Measurements from ENCODE around the gene MMD.
"Not testable (repeated sequence)": the region's sequence is repeated elsewhere in the genome, so short reads cannot be mapped to it uniquely, and the experiment has no call there.

Gene MMD

GRCh38 chr17:55420067-55420775 is 1.4 kb downstream of the MMD start:
- ATAC-seq: peak; percentile 47 to 54

GRCh38 chr17:55418369-55419268 is 3.0 kb downstream of the MMD start:
- no peak for ATAC-seq

- no peak for ATAC-seq
Measured at GRCh38 chr17:55417411-55418268, 4.0 kb downstream of the MMD start.

GRCh38 chr17:55416470-55417052 is 5.1 kb downstream of the MMD start:
- no peak for ATAC-seq

GRCh38 chr17:55416000-55416399 is 5.6 kb downstream of the MMD start:
- no peak for ATAC-seq

- no peak for ATAC-seq
Measured at GRCh38 chr17:55414983-55415382, 6.7 kb downstream of the MMD start.

GRCh38 chr17:55413825-55414489 is 7.7 kb downstream of the MMD start:
- ATAC-seq: no peak

GRCh38 chr17:55411463-55411855 is 10.2 kb downstream of the MMD start:
- ATAC-seq: no peak

- ATAC-seq: peak; percentile 41 to 45
Measured at GRCh38 chr17:55410722-55411462, 10.7 kb downstream of the MMD start.

- no peak for ATAC-seq
Measured at GRCh38 chr17:55409030-55409800, 12.4 kb downstream of the MMD start.

- no peak for ATAC-seq
Measured at GRCh38 chr17:55407641-55408566, 13.7 kb downstream of the MMD start.

GRCh38 chr17:55405600-55405999 is 16.0 kb downstream of the MMD start:
- ATAC-seq: no peak

- ATAC-seq: not testable (repeated sequence)
Measured at GRCh38 chr17:55404197-55404596, 17.4 kb downstream of the MMD start.

- no peak for ATAC-seq
Measured at GRCh38 chr17:55402374-55402773, 19.3 kb downstream of the MMD start.

GRCh38 chr17:55398689-55399088 is 22.9 kb downstream of the MMD start:
- no peak for ATAC-seq

GRCh38 chr17:55395803-55396505 is 25.7 kb downstream of the MMD start:
- ATAC-seq: no peak

GRCh38 chr17:55394357-55395021 is 27.1 kb downstream of the MMD start:
- ATAC-seq: no peak

Measured in activated CD4-positive, CD25-positive, alpha-beta regulatory T cell treated with anti-CD3 and anti-CD28 coated beads, Interleukin-2, amount 50 U/mL, for 24 hours (primary cell).